GM13976 (cell line): ENCODE results near the gene FGD4.

Source experiments
- DNase-seq: peaks from one replicate; pipeline ENCODE4 v3.0.0; 2012; ENCODE audit warnings: low spot score
- in situ Hi-C: fragments of 300-500 bp; cut with MboI; formaldehyde crosslinking; loops from one replicate; pipeline ENCODE4 v1.12.0; 2022; ENCODE audit warnings: low sequenced_read_pairs, mixed read lengths, inconsistent platforms; ENCODE audit not compliant: unreplicated experiment
- TF ChIP-seq, protein P1 (sequence below): IDR thresholded peaks from 2 replicates; pipeline ENCODE4 v1.5.1; 2012; ENCODE audit warnings: borderline replicate concordance, mild to moderate bottlenecking; ENCODE audit not compliant: insufficient read depth; ENCODE audit errors: extremely low read depth, missing control alignments, control extremely low read depth

FGD4 gene

DNA sequence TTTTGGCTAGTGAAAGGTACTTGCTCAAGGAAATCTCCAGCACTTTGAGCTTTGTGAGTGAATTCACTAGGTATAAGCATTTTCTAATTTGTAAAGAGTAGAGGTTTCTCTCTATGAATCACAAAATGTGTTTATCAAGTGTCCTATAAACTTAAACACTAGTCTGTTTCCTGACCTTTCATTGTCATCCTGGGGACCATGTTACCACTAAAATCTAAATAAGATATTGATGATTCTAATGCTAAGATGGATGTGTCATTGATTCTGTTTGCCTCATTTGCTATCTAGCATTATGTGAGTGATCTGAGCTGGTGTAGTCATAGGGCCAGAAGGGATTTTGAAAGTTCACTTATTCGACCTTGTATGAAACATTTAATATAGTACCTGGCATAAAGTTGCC is 199.3 kb downstream of the FGD4 start:
- in situ Hi-C loops = no loop called here
- DNase-seq = no peak
- TF ChIP-seq, protein P1, sequence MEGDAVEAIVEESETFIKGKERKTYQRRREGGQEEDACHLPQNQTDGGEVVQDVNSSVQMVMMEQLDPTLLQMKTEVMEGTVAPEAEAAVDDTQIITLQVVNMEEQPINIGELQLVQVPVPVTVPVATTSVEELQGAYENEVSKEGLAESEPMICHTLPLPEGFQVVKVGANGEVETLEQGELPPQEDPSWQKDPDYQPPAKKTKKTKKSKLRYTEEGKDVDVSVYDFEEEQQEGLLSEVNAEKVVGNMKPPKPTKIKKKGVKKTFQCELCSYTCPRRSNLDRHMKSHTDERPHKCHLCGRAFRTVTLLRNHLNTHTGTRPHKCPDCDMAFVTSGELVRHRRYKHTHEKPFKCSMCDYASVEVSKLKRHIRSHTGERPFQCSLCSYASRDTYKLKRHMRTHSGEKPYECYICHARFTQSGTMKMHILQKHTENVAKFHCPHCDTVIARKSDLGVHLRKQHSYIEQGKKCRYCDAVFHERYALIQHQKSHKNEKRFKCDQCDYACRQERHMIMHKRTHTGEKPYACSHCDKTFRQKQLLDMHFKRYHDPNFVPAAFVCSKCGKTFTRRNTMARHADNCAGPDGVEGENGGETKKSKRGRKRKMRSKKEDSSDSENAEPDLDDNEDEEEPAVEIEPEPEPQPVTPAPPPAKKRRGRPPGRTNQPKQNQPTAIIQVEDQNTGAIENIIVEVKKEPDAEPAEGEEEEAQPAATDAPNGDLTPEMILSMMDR = no peak

DNA sequence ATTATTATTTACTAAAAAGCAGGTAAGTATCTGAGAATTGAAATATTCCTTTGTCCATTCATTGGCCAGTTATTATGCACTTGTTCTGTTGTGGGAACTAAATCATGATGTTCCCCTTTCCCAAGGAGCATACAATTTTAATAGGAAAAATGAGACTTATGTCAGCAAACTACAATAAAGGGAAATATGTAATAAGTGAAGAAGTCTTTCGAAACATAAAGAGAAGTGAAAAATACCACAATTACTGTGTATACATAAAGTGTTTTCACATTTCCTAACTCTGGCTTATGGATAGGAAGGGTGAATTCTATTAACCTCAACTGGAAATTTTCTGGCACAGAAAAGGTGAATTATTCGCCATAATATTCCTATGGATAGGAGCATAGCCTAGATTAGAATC is 201.3 kb downstream of the FGD4 start:
- TF ChIP-seq, protein P1 = no peak
- DNase-seq = no peak
- in situ Hi-C loops = no loop called here

DNA sequence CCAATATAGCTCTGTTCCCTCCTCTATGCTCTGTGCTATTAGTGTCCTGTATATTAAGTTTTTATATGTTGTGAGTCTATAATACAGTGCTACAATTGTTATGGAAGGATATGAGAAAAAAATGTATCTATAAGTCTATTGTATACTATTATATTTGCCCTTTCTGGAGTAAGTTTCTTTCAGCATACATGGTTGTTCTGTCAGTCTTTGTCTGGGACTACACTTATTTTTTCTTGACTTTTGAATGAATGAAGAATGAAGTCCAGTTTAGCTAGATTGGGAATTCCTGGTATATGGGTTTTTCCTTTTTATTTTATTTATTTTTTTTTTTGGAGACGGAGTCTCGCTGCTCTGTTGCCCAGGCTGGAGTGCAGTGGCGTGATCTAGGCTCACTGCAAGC is 203.7 kb downstream of the FGD4 start:
- in situ Hi-C loops = no loop called here
- DNase-seq = no peak
- TF ChIP-seq, protein P1 = no peak

DNA sequence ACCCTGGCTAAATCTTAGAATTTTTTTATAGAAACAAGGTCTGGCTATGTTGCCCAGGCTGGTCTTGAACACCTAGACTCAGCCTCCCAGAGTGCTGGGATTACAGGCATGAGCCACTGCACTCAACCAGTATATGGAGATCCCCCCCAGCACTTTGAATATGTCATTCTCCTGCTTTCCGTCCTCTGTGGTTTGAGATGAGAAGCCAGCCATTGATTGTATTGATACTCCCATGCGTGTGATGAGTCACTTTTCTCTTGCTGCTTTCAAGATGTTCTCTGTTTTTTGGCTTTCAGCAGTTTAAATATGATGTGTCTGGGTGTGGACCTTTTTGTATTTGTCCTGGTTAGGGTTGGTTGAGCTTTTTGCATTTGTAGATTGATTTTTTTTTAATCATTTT is 204.5 kb downstream of the FGD4 start:
- peak; percentile 65 for DNase-seq
- in situ Hi-C loops = no loop called here
- TF ChIP-seq, protein P1 = no peak

DNA sequence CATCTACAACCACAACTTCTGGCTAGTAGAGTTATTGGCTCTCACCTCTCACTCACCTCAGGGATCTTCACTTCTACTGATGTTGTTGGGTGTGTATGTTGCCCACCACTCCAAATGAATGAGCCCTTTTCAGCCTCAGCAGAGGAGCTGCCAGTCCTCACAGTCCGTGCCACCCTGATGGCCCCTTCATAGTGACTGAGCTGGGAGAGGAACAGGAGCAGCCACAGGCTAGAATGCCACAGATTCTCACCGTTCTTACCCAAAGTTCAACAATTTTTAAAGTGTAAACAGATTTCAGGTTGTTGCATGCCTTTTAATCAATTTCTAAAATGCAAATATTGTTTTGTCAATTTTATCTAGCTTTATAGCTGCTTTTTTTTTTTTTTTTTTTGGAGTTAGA is 205.2 kb downstream of the FGD4 start:
- in situ Hi-C loops = no loop called here
- DNase-seq = no peak
- TF ChIP-seq, protein P1 = no peak

DNA sequence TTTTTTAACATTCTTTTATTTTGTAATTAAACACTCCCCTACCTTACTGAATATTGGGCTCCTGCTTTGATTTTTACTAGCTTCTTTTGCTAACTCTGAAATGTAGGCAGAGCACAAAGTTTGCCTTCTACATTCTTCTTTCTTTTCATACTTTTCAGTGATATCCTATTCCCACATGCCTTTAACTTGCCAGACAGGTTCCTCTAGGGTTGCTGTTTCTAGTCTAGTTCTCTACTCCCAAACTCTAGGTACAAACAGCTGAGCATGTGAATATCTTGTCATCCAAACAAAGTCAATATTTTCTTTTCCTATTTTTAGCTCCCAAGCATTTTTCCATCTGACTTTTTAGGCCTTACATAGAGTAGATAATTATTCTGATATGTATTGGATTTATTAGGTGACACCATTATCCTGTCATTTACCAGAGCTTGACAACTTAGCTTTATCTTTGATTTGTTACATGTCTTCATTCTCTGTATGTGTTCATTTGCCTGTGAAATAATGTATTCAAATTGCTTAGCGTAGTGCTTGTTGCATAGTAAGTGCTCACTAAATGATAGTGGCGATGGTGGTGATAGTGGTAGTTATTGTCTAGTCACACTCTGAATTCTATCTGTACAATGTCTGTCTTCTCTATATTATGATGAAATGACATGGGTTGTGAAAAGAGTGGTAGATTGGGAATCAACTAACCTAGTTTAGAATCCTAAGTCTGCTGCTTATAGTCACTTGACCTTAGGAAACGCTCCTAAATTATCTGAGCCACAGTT is 206.2 kb downstream of the FGD4 start:
- TF ChIP-seq, protein P1 = no peak
- in situ Hi-C loops = no loop called here
- DNase-seq = no peak

DNA sequence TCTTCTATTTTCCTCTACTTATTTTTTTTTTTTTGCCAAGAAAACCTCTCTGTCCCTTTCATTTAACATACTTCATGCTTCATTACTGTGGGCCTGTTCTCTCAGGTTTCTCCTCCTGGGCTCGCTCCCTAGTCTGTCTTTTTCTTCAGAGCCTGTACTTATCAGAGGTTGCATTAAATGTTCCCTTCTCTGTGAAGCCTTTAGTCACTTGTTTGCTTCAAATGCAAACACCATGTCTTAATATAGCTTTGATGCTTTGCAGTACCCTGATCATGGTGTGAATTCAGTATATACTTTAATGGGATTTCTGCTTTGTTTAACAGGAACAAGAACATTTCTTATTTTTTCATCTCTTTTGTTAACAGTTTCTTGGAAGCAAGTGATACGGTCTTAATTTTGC is 207.1 kb downstream of the FGD4 start:
- in situ Hi-C loops = no loop called here
- no peak for DNase-seq
- TF ChIP-seq, protein P1 = no peak
